HG03439 (cell line): ENCODE measurements around the gene ALG10.
"Not testable (repeated sequence)": the region's sequence is repeated elsewhere in the genome, so short reads cannot be mapped to it uniquely, and the experiment has no call there.

Source experiments
- ATAC-seq: cut with Tn5 transposase; IDR thresholded peaks from one replicate; pipeline ENCODE4 v1.9.1; 2021; ENCODE audit warnings: mild to moderate bottlenecking, moderate library complexity; ENCODE audit not compliant: unreplicated experiment

Gene ALG10, protein sequence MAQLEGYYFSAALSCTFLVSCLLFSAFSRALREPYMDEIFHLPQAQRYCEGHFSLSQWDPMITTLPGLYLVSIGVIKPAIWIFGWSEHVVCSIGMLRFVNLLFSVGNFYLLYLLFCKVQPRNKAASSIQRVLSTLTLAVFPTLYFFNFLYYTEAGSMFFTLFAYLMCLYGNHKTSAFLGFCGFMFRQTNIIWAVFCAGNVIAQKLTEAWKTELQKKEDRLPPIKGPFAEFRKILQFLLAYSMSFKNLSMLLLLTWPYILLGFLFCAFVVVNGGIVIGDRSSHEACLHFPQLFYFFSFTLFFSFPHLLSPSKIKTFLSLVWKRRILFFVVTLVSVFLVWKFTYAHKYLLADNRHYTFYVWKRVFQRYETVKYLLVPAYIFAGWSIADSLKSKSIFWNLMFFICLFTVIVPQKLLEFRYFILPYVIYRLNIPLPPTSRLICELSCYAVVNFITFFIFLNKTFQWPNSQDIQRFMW

DNA sequence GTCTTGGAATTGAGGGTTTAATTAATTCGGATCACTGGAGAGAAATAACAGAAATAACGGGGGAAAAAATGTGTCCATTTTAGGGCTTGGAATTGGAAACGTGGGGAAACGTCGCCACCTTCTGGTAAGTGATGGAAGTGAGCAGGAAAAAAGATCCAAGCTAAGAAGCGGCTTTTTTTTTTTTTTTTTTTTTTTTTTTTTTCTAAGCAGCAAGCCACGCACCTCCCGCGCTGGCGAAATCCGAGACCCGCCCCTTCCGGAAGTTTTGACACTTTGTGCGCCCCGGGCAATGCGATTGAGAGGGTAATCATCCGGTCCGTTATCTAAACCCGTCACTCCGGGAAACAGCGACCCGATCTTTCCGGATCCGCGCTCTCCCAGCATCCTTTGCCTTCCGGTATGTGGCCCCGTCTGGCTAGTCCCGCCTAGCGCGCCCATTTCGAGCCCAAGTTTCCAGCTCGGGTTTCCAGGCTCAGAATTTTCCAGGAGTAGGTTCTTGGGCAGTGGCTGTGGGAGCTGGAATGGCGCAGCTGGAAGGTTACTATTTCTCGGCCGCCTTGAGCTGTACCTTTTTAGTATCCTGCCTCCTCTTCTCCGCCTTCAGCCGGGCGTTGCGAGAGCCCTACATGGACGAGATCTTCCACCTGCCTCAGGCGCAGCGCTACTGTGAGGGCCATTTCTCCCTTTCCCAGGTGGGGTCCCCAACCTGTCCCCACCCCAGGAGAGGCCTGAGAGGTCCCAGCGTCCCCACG, at the start of gene ALG10:
TSS of gene ALG10 (plus strand) at position 418 of the 752 bp plus-strand sequence. CDS start at position 522, 104 bp downstream.
- peak; percentile 100 for ATAC-seq

DNA sequence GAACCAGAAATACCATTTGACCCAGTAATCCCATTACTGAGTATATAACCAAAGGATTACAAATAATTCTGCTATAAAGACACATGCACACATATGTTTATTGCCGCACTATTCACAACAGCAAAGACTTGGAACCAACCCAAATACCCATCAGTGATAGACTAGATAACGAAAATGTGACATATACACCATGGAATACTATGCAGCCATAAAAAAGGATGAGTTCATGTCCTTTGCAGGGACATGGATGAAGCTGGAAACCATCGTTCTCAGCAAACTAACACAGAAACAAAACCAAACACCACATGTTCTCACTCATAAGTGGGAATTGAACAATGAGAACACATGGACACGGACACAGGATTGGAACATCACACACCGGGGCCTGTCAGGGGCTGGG, 49.4 kb upstream of the ALG10 start:
- ATAC-seq = not testable (repeated sequence)

DNA sequence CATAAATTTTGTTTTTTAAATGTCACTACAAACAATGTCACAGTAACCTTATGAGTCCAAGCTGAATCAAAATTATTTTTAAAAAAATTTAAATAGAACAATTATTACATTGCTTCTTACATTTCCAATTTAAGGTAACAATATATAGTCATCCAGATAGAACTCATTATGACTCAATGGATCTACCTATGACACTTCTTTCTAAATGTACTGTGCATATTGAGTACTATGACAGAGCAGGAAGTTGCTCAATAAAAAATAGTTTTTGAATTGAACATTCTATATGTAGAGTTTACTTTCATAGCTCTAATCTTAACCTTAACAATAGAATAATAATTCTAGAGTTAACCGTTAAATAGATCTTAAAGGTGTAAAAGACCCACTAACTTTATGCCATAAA, 44.4 kb upstream of the ALG10 start:
- no peak for ATAC-seq

DNA sequence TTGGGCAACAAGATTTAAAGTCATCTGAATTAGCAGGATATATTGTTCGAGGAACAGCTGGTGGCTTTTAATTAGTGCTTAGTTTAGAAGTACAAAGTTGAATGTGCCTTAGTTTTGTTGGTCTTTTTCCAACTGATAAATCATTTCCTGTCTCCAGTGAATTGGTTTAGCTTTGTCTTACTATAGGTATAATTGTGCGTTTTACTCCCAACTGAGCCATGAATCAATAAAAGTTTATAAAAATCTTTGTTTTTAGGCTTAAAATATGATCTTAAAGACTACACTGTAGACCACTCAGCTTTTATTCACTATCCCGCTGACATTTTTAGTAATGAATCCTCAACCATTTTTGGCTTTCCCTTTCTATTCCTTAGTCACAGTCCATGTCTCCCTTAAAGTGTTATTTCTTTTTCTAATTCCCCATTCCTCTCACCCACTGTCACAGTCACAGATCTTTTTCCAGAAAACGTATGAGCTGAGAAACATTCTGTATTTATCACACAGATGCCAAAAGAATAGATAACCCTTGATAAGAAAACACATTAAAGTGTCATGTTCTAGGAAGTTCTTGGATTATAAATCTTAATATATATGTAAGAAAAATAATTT, 34.0 kb upstream of the ALG10 start:
- ATAC-seq = no peak

DNA sequence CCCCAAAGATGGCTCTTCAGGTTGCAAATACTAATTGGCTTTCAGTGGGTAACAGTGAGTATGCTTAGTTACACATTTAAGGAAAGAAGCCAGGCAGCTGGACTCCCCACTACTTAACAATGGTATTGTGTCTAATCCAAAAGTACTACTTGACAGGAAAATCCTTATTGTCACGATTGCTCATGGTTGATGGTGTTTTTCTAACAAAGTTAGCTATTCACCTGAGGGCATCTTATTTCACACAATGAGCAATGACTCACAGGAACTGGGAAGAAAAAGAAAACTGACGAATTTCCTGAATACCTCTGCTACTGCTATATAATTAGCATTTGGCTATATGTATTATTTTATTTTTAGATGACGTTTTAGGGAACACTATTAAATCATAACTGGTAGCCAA, 33.4 kb upstream of the ALG10 start:
- ATAC-seq = no peak

DNA sequence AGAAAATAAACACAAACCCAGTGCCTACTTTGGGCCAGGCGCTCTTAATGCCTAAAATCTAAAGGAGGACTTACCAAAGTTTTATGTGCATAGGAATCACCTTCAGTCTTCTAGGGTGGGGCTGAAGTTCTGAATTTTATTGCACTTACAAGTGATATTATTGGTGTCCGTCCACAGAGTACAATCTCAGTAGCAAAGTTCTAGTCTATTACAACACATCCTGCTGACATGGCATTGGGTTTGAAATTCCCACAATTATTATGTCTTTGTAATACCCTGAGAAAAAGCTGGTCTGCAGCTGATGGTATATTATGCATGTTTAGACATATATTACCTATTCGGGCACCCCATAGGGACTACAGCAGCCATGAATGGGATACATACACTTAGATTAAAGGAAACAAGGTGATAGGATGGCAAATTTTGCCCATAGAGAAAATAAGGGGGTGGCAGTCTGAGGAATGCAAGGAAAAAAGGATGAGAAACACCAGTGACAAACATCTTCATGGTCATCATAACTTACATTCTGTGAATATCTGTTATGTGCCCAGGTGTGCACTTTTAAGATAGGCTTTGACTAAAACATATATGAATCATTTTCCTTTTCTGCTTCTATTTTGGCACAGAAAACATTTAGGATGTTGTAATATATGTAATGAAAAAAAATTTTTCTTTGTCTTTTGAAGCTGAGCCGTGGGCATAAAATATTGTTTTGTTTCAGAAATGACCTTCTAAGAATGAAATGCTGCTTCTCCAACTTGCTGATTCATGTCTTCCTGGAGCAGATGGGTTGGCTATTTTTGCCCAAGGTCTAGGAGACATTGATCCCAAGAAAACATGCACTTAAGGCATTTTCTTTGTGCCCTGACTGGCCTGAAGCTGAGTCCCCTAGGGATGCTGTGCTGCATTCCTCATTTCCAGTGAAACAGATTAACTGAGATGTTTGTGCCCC, 27.2 kb upstream of the ALG10 start:
- no peak for ATAC-seq

DNA sequence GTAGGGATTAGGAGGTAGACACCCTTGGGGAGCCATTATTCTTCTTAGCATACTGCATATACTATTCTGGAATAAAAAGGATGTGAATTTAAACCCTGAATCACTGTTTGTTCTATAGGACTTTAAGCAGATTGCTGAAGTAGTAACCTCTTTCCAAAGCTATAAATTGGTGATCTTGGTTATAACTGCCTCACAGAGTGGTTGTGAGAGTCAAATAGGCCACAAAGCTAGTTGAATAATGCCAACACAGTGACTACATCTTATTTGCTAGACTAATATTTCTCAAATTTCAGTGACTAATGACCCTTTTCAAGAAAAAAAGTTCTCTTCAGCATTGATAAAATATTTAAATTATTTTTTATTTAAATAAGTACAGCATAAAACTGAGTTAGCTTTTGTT, 13.5 kb upstream of the ALG10 start:
- not testable (repeated sequence) for ATAC-seq

DNA sequence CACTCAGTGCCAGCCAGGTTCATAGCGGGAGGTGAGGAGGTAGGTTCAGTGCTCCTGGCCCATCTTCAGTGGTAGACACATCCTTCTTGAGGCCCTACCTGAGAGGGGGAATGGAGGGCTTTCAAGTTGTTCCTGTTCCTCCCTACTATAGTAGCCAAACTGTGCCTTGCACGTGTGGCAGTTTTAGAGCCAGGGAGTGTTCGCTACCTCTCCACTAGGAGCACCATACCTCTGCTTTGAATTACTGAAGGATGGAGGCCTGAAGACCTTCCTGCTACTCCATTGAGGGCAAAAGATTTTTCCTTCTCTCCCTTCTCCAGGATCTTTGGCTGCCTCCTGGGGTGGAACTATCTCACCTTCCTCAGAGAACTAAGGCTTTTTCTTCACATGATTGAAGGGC, 5.9 kb upstream of the ALG10 start:
- no peak for ATAC-seq

DNA sequence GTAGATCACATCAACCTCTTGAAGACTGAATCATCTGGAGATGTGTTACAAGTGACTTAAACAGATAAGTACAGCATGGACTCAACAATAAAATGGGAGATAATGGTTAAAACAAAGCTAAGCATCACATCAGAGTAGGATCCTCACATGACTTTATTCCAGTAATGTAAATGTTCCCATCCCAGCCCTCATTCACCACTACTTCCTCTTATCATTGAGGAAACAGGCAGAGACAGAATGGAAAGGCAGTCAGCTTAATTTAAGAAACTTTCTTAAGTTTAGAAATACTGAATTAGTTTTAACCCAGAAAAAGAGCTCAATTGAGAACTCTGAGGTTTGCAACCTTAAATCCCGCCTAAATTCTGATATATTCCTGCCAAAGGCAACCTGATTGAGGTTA, 1.2 kb upstream of the ALG10 start:
- ATAC-seq = no peak

DNA sequence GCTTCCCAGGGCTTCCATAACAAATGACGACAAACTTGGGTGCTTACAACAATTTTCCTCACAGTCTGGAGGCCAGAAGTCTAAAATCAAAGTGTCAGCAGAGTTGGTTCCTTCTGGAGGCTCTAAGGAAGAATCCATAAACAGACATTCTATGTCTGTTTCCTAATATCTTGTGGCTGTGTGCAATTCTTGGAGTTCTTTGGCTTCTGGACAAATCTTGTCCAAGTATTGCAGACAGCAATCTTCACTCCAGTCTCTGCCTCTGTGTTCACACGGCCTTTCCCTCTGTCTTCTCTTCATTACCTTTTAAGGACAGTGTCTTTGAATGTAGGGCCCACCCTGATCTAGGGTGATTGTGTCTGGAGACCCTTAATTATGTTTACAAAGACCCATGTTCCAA, 5.4 kb downstream of the ALG10 start:
- not testable (repeated sequence) for ATAC-seq

DNA sequence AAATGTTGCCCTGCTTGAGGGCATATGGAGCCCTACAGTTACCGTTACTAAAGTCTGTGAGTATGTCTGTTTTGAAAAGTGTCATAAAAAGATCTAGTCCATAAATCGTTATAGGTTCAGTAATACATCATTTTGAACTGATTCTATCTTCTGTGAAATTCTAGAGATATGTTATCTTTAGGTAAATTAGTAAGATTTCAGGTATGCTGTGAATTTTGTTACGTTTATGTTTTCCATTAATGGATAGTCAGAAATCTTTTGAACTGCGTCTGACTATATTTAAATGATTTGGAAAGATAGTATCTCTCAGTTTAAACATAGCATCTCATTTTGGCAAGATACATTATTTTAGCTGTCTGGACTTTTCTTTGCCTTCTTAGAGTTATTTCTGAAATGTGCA, 8.3 kb downstream of the ALG10 start:
- no peak for ATAC-seq

DNA sequence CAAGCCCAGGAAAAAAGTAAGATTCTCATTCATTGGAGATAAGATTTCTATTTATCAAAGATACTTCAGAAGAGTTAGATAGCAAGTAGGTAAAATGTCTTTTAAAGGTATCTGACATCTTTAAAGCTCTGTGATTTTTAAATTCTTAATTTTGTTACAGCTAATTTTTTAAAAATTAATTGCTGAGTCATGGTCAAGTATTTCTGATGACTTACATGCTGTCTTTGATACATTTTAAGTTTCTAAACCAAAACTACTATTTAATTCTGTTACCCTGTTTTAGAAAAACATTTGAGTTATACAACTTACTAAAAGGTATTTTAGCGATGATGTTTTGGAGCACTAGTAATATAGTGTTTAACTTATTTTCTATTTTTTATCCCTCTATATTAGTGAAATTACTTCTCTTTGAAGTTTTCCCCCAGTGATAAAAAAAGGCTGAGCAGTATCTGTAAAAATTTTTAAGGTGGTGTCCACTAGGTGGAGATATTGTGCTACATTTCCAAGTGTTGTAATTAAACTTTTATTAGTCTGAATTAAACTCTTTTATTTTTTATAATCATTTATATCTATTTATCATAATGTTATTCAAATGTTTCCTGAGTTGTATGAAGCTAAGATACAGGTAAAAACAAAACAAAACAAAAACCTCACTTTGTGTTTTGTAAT, 11.5 kb downstream of the ALG10 start:
- no peak for ATAC-seq

DNA sequence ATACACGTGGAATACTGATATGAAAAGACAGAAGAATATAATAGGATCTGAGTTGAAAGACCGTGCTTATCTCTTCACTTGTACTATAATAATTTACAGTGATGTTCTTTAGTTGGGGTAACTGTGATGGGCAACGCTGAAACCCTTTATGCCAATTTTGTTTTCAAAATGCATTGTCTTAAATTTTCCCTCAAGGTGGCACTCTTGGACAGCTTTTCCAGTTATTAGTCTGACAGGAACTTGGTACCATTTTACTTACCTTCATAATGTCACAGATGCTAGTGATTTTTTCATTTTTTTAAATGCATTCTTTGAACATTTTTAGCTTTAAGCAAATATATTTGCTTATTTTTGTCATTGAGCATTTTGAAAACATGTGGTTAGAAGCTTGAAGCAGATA, 16.1 kb downstream of the ALG10 start:
- not testable (repeated sequence) for ATAC-seq

DNA sequence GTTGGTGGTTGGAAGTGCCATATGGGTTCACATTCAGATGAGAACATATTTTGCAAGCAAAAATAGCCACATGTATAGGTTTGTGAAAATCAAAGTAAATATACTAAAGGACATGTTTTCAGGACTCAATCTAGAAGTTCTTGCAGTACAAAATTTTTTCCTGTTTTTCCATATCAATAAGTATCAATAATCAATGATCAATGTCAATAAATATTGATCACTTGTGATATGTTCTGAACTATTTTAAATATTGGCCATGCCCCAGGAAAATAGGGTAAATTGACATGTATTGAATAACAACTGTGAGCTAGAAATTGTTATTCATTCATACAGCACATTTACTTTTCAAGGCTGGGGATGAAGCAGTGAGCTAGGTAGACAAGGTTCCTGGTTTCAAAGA, 24.3 kb downstream of the ALG10 start:
- no peak for ATAC-seq

DNA sequence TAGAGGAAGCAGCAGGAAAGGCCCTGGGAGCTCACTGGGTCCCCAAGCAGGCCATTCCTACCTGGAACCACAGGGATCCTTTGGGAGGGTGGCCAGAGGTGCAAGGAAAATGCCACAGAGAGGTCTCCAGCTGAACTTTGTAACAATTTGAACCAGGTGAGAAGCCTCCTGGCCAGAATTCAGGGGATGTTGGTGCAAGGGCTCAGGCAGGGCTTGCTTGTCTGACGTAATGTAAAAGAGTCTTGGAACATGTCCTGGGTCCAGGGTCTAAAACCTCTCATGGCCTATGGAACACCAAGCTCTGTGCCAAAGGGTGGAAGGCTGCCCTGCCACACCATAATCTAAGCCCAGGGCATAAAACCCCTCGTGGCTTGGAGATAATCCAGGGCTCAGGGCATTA, 25.6 kb downstream of the ALG10 start:
- not testable (repeated sequence) for ATAC-seq

DNA sequence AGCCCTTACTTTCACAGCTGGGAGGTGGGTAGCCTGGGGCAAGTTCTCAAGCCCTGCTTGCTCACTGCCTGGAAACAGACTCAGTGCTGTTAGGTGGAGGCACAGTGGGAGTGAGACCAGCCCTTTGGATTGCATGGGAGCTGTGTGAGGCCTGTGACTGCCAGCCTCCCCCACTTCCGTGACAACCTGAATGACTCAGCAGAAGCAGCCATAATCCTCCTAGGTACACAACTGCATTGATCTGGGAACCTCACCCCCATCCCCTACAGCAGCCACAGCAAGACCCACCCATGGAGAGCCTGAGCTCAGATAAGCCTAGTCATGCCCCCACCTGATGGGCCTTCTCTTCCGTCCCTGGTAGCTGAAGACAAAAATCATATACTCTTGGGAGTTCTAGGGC, 26.4 kb downstream of the ALG10 start:
- ATAC-seq = no peak

DNA sequence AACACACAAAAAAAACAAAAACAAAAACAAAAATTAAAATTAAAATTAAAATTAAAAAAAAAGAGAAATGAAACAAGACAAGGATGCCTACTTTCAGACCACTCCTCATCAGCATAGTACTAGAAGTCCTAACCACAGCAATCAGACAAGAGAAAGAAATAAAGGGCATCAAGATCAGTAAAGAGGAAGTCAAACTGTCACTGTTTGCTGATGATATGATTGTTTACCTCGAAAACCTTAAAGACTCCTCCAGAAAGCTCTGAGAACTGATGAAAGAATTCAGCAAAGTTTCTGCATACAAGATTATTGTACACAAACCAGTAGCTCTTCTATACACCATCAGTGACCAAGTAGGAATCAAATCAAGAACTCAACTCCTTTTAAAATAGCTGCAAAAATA, 29.2 kb downstream of the ALG10 start:
- no peak for ATAC-seq

DNA sequence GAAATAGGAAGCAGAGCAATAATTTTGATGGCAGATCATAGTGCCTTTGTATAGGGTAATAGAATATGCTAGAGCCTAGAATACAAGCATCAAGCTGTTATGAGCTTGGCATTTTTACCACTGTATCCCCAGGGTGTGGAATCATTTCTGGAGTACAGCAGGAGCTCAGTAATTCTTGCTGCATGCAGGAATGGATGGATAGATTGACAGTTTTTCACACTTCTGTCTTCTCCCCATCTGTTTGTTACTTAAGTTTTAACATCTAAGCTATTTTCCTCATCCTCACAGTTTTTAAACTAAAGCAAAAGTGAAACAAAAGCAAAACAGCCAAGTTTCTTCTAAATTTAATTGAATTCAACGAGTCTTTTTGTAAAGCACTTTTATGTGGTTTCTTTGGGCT, 32.6 kb downstream of the ALG10 start:
- ATAC-seq = no peak
